Stimulated activated CD4-positive, alpha-beta T cell treated with anti-CD3 and anti-CD28 coated beads, Interleukin-1b, Interleukin-23, amount 100 ng/mL, for 24 hours (primary cell): ENCODE results near the gene STEAP3.

ENCODE experiments used
- DNase-seq, 4 experiments: peaks; one replicate each; pipeline ENCODE4 v3.0.0-alpha.2; 2020; ENCODE audit warnings: low read depth in 4 of 4, low spot score in 1 of 4

The STEAP3 gene

GRCh38 chr2:119197529-119198239, 25.9 kb upstream of the STEAP3 start:
- no peak for DNase-seq

GRCh38 chr2:119198240-119198840, 25.3 kb upstream of the STEAP3 start:
- no peak for DNase-seq

- DNase-seq: no peak
Measured at GRCh38 chr2:119201815-119202214, 21.8 kb upstream of the STEAP3 start.

GRCh38 chr2:119202610-119203310, 20.9 kb upstream of the STEAP3 start:
- DNase-seq: no peak

- DNase-seq: no peak
Measured at GRCh38 chr2:119204525-119204924, 19.1 kb upstream of the STEAP3 start.

GRCh38 chr2:119205001-119205706, 18.5 kb upstream of the STEAP3 start:
- DNase-seq: no peak

- no peak for DNase-seq
Measured at GRCh38 chr2:119206201-119206600, 17.4 kb upstream of the STEAP3 start.

GRCh38 chr2:119207447-119207846, 16.2 kb upstream of the STEAP3 start:
- no peak for DNase-seq

- no peak for DNase-seq
Measured at GRCh38 chr2:119208791-119209203, 14.8 kb upstream of the STEAP3 start.

- DNase-seq: no peak
Measured at GRCh38 chr2:119212139-119212800, 11.4 kb upstream of the STEAP3 start.

GRCh38 chr2:119214453-119215037, 9.1 kb upstream of the STEAP3 start:
- DNase-seq: no peak

- DNase-seq: no peak
Measured at GRCh38 chr2:119216994-119217393, 6.6 kb upstream of the STEAP3 start.

GRCh38 chr2:119218478-119219064, 5.1 kb upstream of the STEAP3 start:
- DNase-seq: no peak

GRCh38 chr2:119219873-119220272, 3.8 kb upstream of the STEAP3 start:
- no peak for DNase-seq

GRCh38 chr2:119220720-119221301, 2.8 kb upstream of the STEAP3 start:
- DNase-seq: no peak

GRCh38 chr2:119221609-119222008, 2.0 kb upstream of the STEAP3 start:
- no peak for DNase-seq

GRCh38 chr2:119222213-119222612, 1.4 kb upstream of the STEAP3 start:
- no peak for DNase-seq

GRCh38 chr2:119222863-119223520, 642 bp upstream of the STEAP3 start:
- no peak for DNase-seq

- DNase-seq: no peak
Measured at GRCh38 chr2:119224391-119225104, 914 bp downstream of the STEAP3 start.
